A549 (cell line): ENCODE measurements around the gene SERP1. TPM values are rescaled to one million over a fixed set of nuclear protein-coding genes. Genes with fewer than 3 reads are reported as not detected.

ENCODE experiments used
- ATAC-seq, 2 experiments: fragments of 200-7000 bp in 1 of 2; fragments of >200 bp in 1 of 2; cut with Nextera tagmentation in 1 of 2; cut with Tn5 transposase in 1 of 2; 3 replicates each; pipeline versions ENCODE4 v1.8.0 to v1.9.1; 2018 to 2020; ENCODE audit warnings: mild to moderate bottlenecking in 1 of 2, moderate library complexity in 1 of 2
- CTCF ChIA-PET: fragments of 300-600 bp; sonication (Branson Sonifier 250); formaldehyde crosslinking; extraction: SDS; loops from one replicate; lab custom pipeline; 2021; ENCODE audit warnings: antibody characterized with exemption, inconsistent platforms; lab: Yijun Ruan, JAX
- POLR2A ChIA-PET: fragments of 350-600 bp; formaldehyde crosslinking; extraction: SDS; loops from one replicate; lab custom pipeline; 2021; ENCODE audit warnings: antibody characterized with exemption, inconsistent platforms; lab: Yijun Ruan, JAX
- DNase-seq, 2 experiments: peaks; one replicate each; pipeline versions ENCODE4 v3.0.0 to v3.0.0-alpha.2; 2011 to 2016; ENCODE audit warnings: low read depth in 1 of 2, low spot score in 1 of 2
- FAIRE-seq: peaks from 2 replicates; lab custom pipeline; 2011; peaks lifted over from hg19 to GRCh38; lab: Jason Lieb, UNC
- H3K27ac ChIP-seq, 2 experiments: fragments of >200 bp; sonication (Bioruptor Twin); formaldehyde crosslinking; 3 replicates each; pipeline ENCODE4 v1.5.1; 2016 to 2017
- H3K4me1 ChIP-seq: fragments of >200 bp; sonication (Bioruptor Twin); formaldehyde crosslinking; 3 replicates; pipeline ENCODE4 v1.6.1; 2016
- H3K4me2 ChIP-seq: fragments of >200 bp; sonication (Bioruptor Twin); formaldehyde crosslinking; 3 replicates; pipeline ENCODE4 v1.6.1; 2016
- H3K4me3 ChIP-seq: fragments of >200 bp; sonication (Bioruptor Twin); formaldehyde crosslinking; 3 replicates; pipeline ENCODE4 v1.5.1; 2016
- H3K9me3 ChIP-seq: fragments of >200 bp; sonication (Bioruptor Twin); formaldehyde crosslinking; 3 replicates; pipeline ENCODE4 v1.6.1; 2016
- CBX2 ChIP-seq: fragments of 200-600 bp; sonication (generic); IDR thresholded peaks from 2 replicates; pipeline ENCODE4 v1.6.1; 2016; ENCODE audit warnings: low read depth, mild to moderate bottlenecking, borderline replicate concordance
- CHD4 ChIP-seq: fragments of 200-600 bp; sonication (generic); IDR thresholded peaks from 2 replicates; pipeline ENCODE4 v1.6.1; 2016; ENCODE audit warnings: antibody characterized with exemption, mild to moderate bottlenecking, borderline replicate concordance
- FOXS1 ChIP-seq: fragments of 250-450 bp; sonication (Bioruptor Pico); IDR thresholded peaks from 2 replicates; pipeline ENCODE4 v1.5.0; 2020; ENCODE audit warnings: mild to moderate bottlenecking, moderate library complexity
- GATA3 ChIP-seq: IDR thresholded peaks from 2 replicates; pipeline ENCODE4 v1.6.1; 2012; ENCODE audit warnings: borderline replicate concordance
- HDAC2 ChIP-seq: fragments of 200-600 bp; sonication (generic); IDR thresholded peaks from 2 replicates; pipeline ENCODE4 v1.6.1; 2016
- HES2 ChIP-seq: fragments of >200 bp; sonication (Bioruptor Twin); formaldehyde crosslinking; IDR thresholded peaks from 2 replicates; pipeline ENCODE4 v1.6.1; 2016
- HEYL ChIP-seq: fragments of 250-450 bp; sonication (Bioruptor Pico); IDR thresholded peaks from 2 replicates; pipeline ENCODE4 v1.8.0; 2021; ENCODE audit warnings: mild to moderate bottlenecking, moderate library complexity
- HMGXB4 ChIP-seq: fragments of 250-450 bp; sonication (Bioruptor Pico); IDR thresholded peaks from 2 replicates; pipeline ENCODE4 v1.5.0; 2021; ENCODE audit warnings: mild to moderate bottlenecking, moderate library complexity, borderline replicate concordance
- JUN ChIP-seq, 2 experiments: fragments of >200 bp; sonication (Bioruptor Twin); formaldehyde crosslinking; IDR thresholded peaks; 2 replicates in 1 of 2; 3 replicates in 1 of 2; pipeline ENCODE4 v1.6.1; 2016 to 2017
- KDM5A ChIP-seq: fragments of 200-600 bp; sonication (generic); IDR thresholded peaks from 2 replicates; pipeline ENCODE4 v1.6.1; 2016; ENCODE audit warnings: antibody characterized with exemption, mild to moderate bottlenecking
- MAFK ChIP-seq: fragments of 450-650 bp; IDR thresholded peaks from 2 replicates; pipeline ENCODE4 v1.6.1; 2014; ENCODE audit not compliant: partially characterized antibody
- MAX ChIP-seq: IDR thresholded peaks from 2 replicates; pipeline ENCODE4 v1.6.1; 2012
- MAZ ChIP-seq: fragments of 150-350 bp; IDR thresholded peaks from 2 replicates; pipeline ENCODE4 v1.6.1; 2014; ENCODE audit warnings: antibody characterized with exemption, low read depth, low read length, borderline replicate concordance
- MYC ChIP-seq: IDR thresholded peaks from 2 replicates; pipeline ENCODE4 v1.6.1; 2012; ENCODE audit warnings: mild to moderate bottlenecking, inconsistent platforms, low read length, improper control_type of control experiment, borderline replicate concordance
- NPAS2 ChIP-seq: fragments of 250-450 bp; sonication (Bioruptor Pico); IDR thresholded peaks from 2 replicates; pipeline ENCODE4 v1.8.0; 2022; ENCODE audit warnings: mild to moderate bottlenecking, moderate library complexity, borderline replicate concordance
- NR3C1 ChIP-seq: fragments of >200 bp; sonication (Bioruptor Twin); formaldehyde crosslinking; IDR thresholded peaks from 3 replicates; pipeline ENCODE4 v1.6.1; 2017
- PHF8 ChIP-seq: fragments of 200-600 bp; sonication (generic); IDR thresholded peaks from 2 replicates; pipeline ENCODE4 v1.6.1; 2016; ENCODE audit warnings: low read depth, mild to moderate bottlenecking, antibody characterized with exemption, moderate library complexity, borderline replicate concordance
- POLR2A ChIP-seq: IDR thresholded peaks from 2 replicates; pipeline ENCODE4 v1.6.1; 2012; ENCODE audit warnings: mild to moderate bottlenecking, low read length
- RAD21 ChIP-seq, 2 experiments: fragments of >200 bp in 1 of 2; sonication (Bioruptor Twin) in 1 of 2; formaldehyde crosslinking in 1 of 2; IDR thresholded peaks in 1 of 2; conservative IDR thresholded peaks in 1 of 2; 2 replicates in 1 of 2; 3 replicates in 1 of 2; pipeline ENCODE4 v1.6.1; 2012 to 2018; ENCODE audit warnings: inconsistent platforms in 1 of 2
- ZC3H11A ChIP-seq: fragments of 450-650 bp; IDR thresholded peaks from 2 replicates; pipeline ENCODE4 v1.6.1; 2014; ENCODE audit warnings: antibody characterized with exemption, mild to moderate bottlenecking
- ZFP36 ChIP-seq: fragments of 450-650 bp; IDR thresholded peaks from 2 replicates; pipeline ENCODE4 v1.6.1; 2014; ENCODE audit warnings: borderline replicate concordance; ENCODE audit not compliant: partially characterized antibody
- WGBS: methylation state at CpG from one replicate; pipeline ENCODE4 v1.1.6; 2017; ENCODE audit errors: missing lambda C conversion rate; 5-methylcytosine and 5-hydroxymethylcytosine counted together
- polyA minus RNA-seq: library from RNA; depleted of rRNA, polyadenylated mRNA; stranded (reverse); fragments of >200 nt; gene quantifications from 2 replicates; pipeline ENCODE4 v1.2.3, GENCODE V29; 2011; rRNA and poly(A)+ RNA removed
- polyA plus RNA-seq, 4 experiments: library from polyadenylated mRNA; depleted of rRNA in 3 of 4; stranded (reverse); fragments of >200 nt; fragmentation: RNase III in 1 of 4; extraction: RNeasy Plus Mini Kit Qiagen cat#74134 plus additional on column Dnase treatment in 1 of 4; gene quantifications; 2 replicates in 3 of 4; 3 replicates in 1 of 4; pipeline ENCODE4 v1.2.3, GENCODE V29; 2011 to 2017
- TF ChIP-seq, protein P1 (sequence below): fragments of >200 bp; sonication (Bioruptor Twin); formaldehyde crosslinking; IDR thresholded peaks from 3 replicates; pipeline ENCODE4 v1.6.1; 2016

SERP1 gene
- 78.6 and 94.7 TPM in 2 replicates for polyA plus RNA-seq (2011; rRNA removed)
- 128 and 156 TPM in 2 replicates for polyA plus RNA-seq (2012; cell fraction: cytosol; rRNA removed)
- 92.5 and 165 TPM in 2 replicates for polyA plus RNA-seq (2012; cell fraction: nucleus; rRNA removed)
- 82.9 to 85.8 TPM (median 84.3 TPM) in 3 replicates for polyA plus RNA-seq (2017; fragmentation: RNase III; extraction: RNeasy Plus Mini Kit Qiagen cat#74134 plus additional on column Dnase treatment)
- polyA minus RNA-seq = 32.5 and 39.1 TPM in 2 replicates

- FAIRE-seq = peak; percentile 95
- POLR2A ChIA-PET = interaction anchor here (0.6 to 1.3 kb wide), 14 partner anchors 8 to 575 kb away, joined by 3 to 7 read pairs (median 4); partner anchors contain the start of genes ERICH6, SELENOT, SIAH2 and TSC22D2
Measured at GRCh38 chr3:150546226-150547044, at the start of gene SERP1, which contains the start of gene EIF2A. TSS of gene SERP1 (minus strand) at chr3:150546496. CDS start at chr3:150546135, 361 bp downstream. TSS of gene EIF2A (plus strand) at chr3:150546787. CDS start at chr3:150546803, 16 bp downstream.

GRCh38 chr3:150594150-150594549, 47.9 kb upstream of the SERP1 start:
- no peak for DNase-seq
- WGBS = 75% methylated on average over 4 of the region's 4 CpGs
- CTCF ChIA-PET = interaction anchor here (0.7 to 1.3 kb wide), 4 partner anchors 8 to 127 kb away, joined by 3 to 4 read pairs (median 3); no protein-coding TSS in a partner anchor
- H3K9me3 ChIP-seq = no peaks in the 10 kb centered on the region
- H3K4me2 ChIP-seq = no peak overlapping the region
- H3K4me1 ChIP-seq = no peaks in the 10 kb centered on the region
- TF ChIP-seq HMGXB4 = no peak
- TF ChIP-seq RAD21 (conservative IDR thresholded peaks at IDR 0.05 in 1 of 2, IDR thresholded peaks at IDR 0.05 in 1 of 2) = no peak
- no peak for TF ChIP-seq MYC
- TF ChIP-seq CBX2 = no peak
- TF ChIP-seq, all 56 proteins: peak for 0
- no peak for FAIRE-seq
- no peak for ATAC-seq
- no peak overlapping the region for H3K4me3 ChIP-seq
- POLR2A ChIA-PET = interaction anchor here (3.2 kb wide), 1 partner anchor 9 kb away, joined by 13 read pairs; the partner anchor contains the start of gene SELENOT
- H3K27ac ChIP-seq = no peak overlapping the region

More at GRCh38 chr3:150546226-150547044, at the start of gene SERP1, which contains the start of gene EIF2A:
- Histone ChIP-seq H3K4me1 (peaks cover 20% of the 10 kb centered on the region), H3K4me2 (peak within 1 kb of the TSS; percentile 83), H3K9me3 (no peaks in the 10 kb centered on the region), H3K4me3 (peak within 1 kb of the TSS; percentile 94), H3K27ac (peak within 1 kb of the TSS; percentile 92 to 96)
- TF ChIP-seq ZFP36 (no peak), MYC (peak; percentile 95), MAFK (peak; percentile 80), MAX (peak; percentile 96), HDAC2 (no peak), POLR2A (peak; percentile 93), FOXS1 (CRISPR knock-in tag) (no peak), KDM5A (peak; percentile 87), PHF8 (peak; percentile 76), JUN (IDR thresholded peaks at IDR 0.05) (peak; percentile 74 to 84)
- TF ChIP-seq, protein P1, sequence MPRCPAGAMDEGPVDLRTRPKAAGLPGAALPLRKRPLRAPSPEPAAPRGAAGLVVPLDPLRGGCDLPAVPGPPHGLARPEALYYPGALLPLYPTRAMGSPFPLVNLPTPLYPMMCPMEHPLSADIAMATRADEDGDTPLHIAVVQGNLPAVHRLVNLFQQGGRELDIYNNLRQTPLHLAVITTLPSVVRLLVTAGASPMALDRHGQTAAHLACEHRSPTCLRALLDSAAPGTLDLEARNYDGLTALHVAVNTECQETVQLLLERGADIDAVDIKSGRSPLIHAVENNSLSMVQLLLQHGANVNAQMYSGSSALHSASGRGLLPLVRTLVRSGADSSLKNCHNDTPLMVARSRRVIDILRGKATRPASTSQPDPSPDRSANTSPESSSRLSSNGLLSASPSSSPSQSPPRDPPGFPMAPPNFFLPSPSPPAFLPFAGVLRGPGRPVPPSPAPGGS = peak; percentile 88; the same call in 2 of the 3 replicates
- peak; percentile 93 to 99 for DNase-seq
- 1% methylated on average over 44 of the region's 86 CpGs for WGBS
- CTCF ChIA-PET = interaction anchor here (0.9 to 1.3 kb wide), 3 partner anchors 10 to 19 kb away, joined by 3 to 4 read pairs (median 4); no protein-coding TSS in a partner anchor
- ATAC-seq = peak; percentile 97 to 98

- H3K4me3 ChIP-seq = no peak overlapping the region
- no peaks in the 10 kb centered on the region for H3K9me3 ChIP-seq
- CTCF ChIA-PET = interaction anchor here (0.7 kb wide), 1 partner anchor 41 kb away, joined by 3 read pairs; no protein-coding TSS in a partner anchor
- no peaks in the 10 kb centered on the region for H3K4me1 ChIP-seq
- no peak for DNase-seq
- 64% methylated on average over 6 of the region's 6 CpGs for WGBS
- no peak for FAIRE-seq
- POLR2A ChIA-PET = no interaction called here
- ATAC-seq = peak; percentile 26; a peak in 1 of 6 replicates
- no peak overlapping the region for H3K4me2 ChIP-seq
- H3K27ac ChIP-seq = no peak overlapping the region
- TF ChIP-seq GATA3 (no peak), ZC3H11A (no peak), HES2 (no peak), NPAS2 (CRISPR knock-in tag) (no peak), MAZ (no peak), NR3C1 (no peak), HEYL (CRISPR knock-in tag) (no peak), CHD4 (no peak)
- TF ChIP-seq, protein P1 = no peak
- TF ChIP-seq, all 56 proteins: peak for 0
Measured at GRCh38 chr3:150589759-150590158, 43.5 kb upstream of the SERP1 start.
